Caco-2 (cell line): ENCODE measurements around the gene NSUN6. TPM values are rescaled to one million over a fixed set of nuclear protein-coding genes. Genes with fewer than 3 reads are reported as not detected.

ENCODE experiments used
- BruUV-seq: library from RNA; stranded (reverse); fragments of 400-500 nt; replicated peaks from 2 replicates; lab custom pipeline; 2021; lab: Mats Ljungman, UMichigan
- CTCF ChIA-PET: fragments of 300-600 bp; sonication (Branson Sonifier 250); formaldehyde crosslinking; loops from one replicate; lab custom pipeline; 2022; ENCODE audit warnings: antibody characterized with exemption; lab: Charles Lee
- POLR2A ChIA-PET: fragments of 300-600 bp; sonication (Branson Sonifier 250); formaldehyde crosslinking; loops from one replicate; lab custom pipeline; 2022; ENCODE audit warnings: antibody characterized with exemption; lab: Charles Lee
- DNase-seq, 2 experiments: peaks; one replicate each; pipeline versions ENCODE4 v3.0.0 to v3.0.0-alpha.2; 2020 to 2022
- H3K27me3 ChIP-seq: replicated peaks from 2 replicates; pipeline ENCODE4 v1.6.0; 2011; ENCODE audit warnings: low read length; ENCODE audit not compliant: control insufficient read depth, insufficient read depth
- H3K36me3 ChIP-seq: 2 replicates; pipeline ENCODE4 v1.5.1; 2011; ENCODE audit warnings: low read length; ENCODE audit not compliant: control insufficient read depth, insufficient read depth
- H3K4me1 ChIP-seq: fragments of 250-450 bp; sonication (Bioruptor Pico); 2 replicates; pipeline ENCODE4 v1.5.1; 2020; ENCODE audit warnings: mild to moderate bottlenecking
- H3K4me3 ChIP-seq: 2 replicates; pipeline ENCODE4 v1.5.1; 2011; ENCODE audit warnings: low read depth, mild to moderate bottlenecking, control low read depth, low read length
- H3K9me3 ChIP-seq: fragments of 250-450 bp; sonication (Bioruptor Pico); 2 replicates; pipeline ENCODE4 v1.5.1; 2020; ENCODE audit warnings: mild to moderate bottlenecking, moderate library complexity
- H3K27ac Mint-ChIP-seq: one replicate; pipeline ENCODE4 v1.8.0; 2022; ENCODE audit warnings: mixed read lengths; ENCODE audit not compliant: unreplicated experiment
- H3K27me3 Mint-ChIP-seq: one replicate; pipeline ENCODE4 v1.8.0; 2022; ENCODE audit warnings: mixed read lengths; ENCODE audit not compliant: insufficient read depth, unreplicated experiment
- H3K36me3 Mint-ChIP-seq: one replicate; pipeline ENCODE4 v1.8.0; 2022; ENCODE audit warnings: mild to moderate bottlenecking, mixed read lengths; ENCODE audit not compliant: insufficient read depth, unreplicated experiment
- H3K4me1 Mint-ChIP-seq: one replicate; pipeline ENCODE4 v1.8.0; 2022; ENCODE audit warnings: low read depth, mixed read lengths; ENCODE audit not compliant: unreplicated experiment
- H3K4me3 Mint-ChIP-seq: one replicate; pipeline ENCODE4 v1.8.0; 2022; ENCODE audit warnings: mild to moderate bottlenecking, moderate library complexity, mixed read lengths; ENCODE audit not compliant: unreplicated experiment
- H3K9me3 Mint-ChIP-seq: one replicate; pipeline ENCODE4 v1.8.0; 2022; ENCODE audit warnings: mixed read lengths; ENCODE audit not compliant: unreplicated experiment
- intact Hi-C: fragments of 100-400 bp; cut with micrococcal nuclease; formaldehyde crosslinking; loops from one replicate; pipeline ENCODE4 v1.10.0; 2022; ENCODE audit not compliant: unreplicated experiment
- total RNA-seq: library from RNA; stranded (reverse); gene quantifications from 2 replicates; pipeline ENCODE4 v1.2.3, GENCODE V29; 2022
- TF ChIP-seq, protein P1 (sequence below), 2 experiments: fragments of 200-600 bp in 1 of 2; IDR thresholded peaks; 1 replicate in 1 of 2; 2 replicates in 1 of 2; pipeline versions ENCODE4 v1.5.1 to v1.8.0; 2011 to 2022; ENCODE audit warnings: antibody characterized with exemption in 1 of 2, control low read depth in 1 of 2, inconsistent platforms in 1 of 2, low read depth in 1 of 2, low read length in 1 of 2, mild to moderate bottlenecking in 1 of 2, moderate library complexity in 1 of 2; ENCODE audit not compliant: insufficient read depth in 1 of 2, severe bottlenecking in 1 of 2, unreplicated experiment in 1 of 2

The NSUN6 gene
- total RNA-seq, 1 experiment from 2014 or later: 17.3 TPM

DNA sequence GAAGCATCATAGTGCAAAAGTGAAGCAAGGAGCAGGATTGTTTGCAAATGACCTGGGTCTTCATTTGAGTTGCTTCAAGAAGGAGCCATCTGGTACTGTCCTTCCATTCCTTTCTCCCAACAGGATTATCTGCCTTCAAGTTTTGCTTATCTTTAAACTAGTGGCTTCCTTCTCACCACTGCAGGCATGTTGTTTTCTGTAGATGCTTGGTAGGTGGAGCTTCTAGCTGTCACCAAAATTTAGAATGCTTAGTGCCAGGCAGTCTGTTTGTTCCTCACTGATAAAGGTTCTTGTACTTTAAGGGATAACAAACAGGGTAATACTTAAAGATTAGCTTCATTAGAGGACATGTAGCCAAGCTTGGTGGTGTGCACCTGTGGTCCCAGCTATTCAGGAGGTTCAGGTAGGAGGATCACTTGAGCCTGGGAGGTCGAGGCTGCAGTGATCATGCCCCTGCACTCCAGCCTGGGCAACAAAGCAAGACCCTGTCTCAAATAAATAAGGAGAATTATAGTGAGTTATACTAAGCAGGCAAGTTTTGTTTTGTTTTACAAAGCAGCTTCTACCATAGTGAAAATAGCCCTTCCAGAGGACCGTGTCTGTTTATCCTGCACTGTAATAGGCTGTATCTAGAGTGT lies 13.6 kb upstream of the NSUN6 start:
- Histone ChIP-seq H3K4me3 (no peak overlapping the region), H3K36me3 (peaks cover 3% of the 10 kb centered on the region; the same call in 1 of the 2 replicates), H3K4me1 (peaks cover 56% of the 10 kb centered on the region), H3K9me3 (no peaks in the 10 kb centered on the region), H3K27me3 (no peaks in the 10 kb centered on the region)
- ChIA-PET CTCF (no interaction called here), POLR2A (no interaction called here)
- Mint-ChIP-seq H3K27me3 (no peaks in the 10 kb centered on the region), H3K36me3 (peaks cover 66% of the 10 kb centered on the region), H3K9me3 (no peaks in the 10 kb centered on the region), H3K27ac (peak overlapping the region; percentile 41), H3K4me1 (peaks cover 42% of the 10 kb centered on the region), H3K4me3 (peak overlapping the region; percentile 45)
- no TSS peak for BruUV-seq
- no peak for DNase-seq
- TF ChIP-seq, protein P1, sequence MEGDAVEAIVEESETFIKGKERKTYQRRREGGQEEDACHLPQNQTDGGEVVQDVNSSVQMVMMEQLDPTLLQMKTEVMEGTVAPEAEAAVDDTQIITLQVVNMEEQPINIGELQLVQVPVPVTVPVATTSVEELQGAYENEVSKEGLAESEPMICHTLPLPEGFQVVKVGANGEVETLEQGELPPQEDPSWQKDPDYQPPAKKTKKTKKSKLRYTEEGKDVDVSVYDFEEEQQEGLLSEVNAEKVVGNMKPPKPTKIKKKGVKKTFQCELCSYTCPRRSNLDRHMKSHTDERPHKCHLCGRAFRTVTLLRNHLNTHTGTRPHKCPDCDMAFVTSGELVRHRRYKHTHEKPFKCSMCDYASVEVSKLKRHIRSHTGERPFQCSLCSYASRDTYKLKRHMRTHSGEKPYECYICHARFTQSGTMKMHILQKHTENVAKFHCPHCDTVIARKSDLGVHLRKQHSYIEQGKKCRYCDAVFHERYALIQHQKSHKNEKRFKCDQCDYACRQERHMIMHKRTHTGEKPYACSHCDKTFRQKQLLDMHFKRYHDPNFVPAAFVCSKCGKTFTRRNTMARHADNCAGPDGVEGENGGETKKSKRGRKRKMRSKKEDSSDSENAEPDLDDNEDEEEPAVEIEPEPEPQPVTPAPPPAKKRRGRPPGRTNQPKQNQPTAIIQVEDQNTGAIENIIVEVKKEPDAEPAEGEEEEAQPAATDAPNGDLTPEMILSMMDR (IDR thresholded peaks at IDR 0.05; ENCODE audit: insufficient read depth in 1 of 2, low read depth in 1 of 2, low read length in 1 of 2, severe bottlenecking in 1 of 2, unreplicated experiment in 1 of 2): no peak
- intact Hi-C loops: no loop called here

DNA sequence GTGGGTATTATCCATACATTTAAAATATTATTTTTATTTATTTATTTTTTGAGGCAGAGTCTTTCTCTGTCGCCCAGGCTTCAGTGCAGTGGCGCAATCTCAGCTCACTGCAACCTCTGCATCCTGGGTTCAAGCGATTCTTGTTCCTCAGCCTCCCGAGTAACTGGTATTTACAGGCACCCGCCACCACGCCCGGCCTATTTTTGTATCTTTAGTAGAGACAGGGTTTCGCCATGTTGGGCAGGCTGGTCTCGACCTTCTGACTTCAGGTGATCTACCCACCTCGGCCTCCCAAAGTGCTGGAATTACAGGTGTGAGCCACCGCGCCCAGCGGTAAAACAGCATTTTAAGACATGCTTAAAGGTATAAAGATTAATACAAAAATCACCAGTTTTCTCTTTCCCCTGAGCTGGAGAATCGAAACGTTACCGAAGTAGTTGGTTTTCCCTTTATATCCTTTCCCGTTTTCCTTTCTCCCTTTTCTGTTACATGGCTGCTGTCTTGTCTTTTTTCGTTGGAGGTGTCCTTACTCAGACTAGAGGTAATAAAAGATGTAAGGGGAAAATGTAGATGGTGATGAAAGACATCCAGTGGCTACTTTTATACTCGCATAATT lies 9.5 kb upstream of the NSUN6 start:
- Mint-ChIP-seq H3K36me3 (peaks cover 50% of the 10 kb centered on the region), H3K4me1 (peaks cover 25% of the 10 kb centered on the region), H3K9me3 (no peaks in the 10 kb centered on the region), H3K4me3 (peak overlapping the region; percentile 98), H3K27me3 (no peaks in the 10 kb centered on the region), H3K27ac (no peak overlapping the region)
- peaks cover 39% of the 10 kb centered on the region for H3K4me1 ChIP-seq
- ChIA-PET POLR2A (no interaction called here), CTCF (no interaction called here)
- TF ChIP-seq, protein P1 (IDR thresholded peaks at IDR 0.05; ENCODE audit: insufficient read depth in 1 of 2, low read depth in 1 of 2, low read length in 1 of 2, severe bottlenecking in 1 of 2, unreplicated experiment in 1 of 2): no peak
- H3K36me3 ChIP-seq: no peaks in the 10 kb centered on the region; the same call in 1 of the 2 replicates
- DNase-seq: no peak
- intact Hi-C loops: no loop called here
- BruUV-seq: no TSS peak
- H3K4me3 ChIP-seq: peak overlapping the region; percentile 82
- H3K27me3 ChIP-seq: no peaks in the 10 kb centered on the region
- H3K9me3 ChIP-seq: no peaks in the 10 kb centered on the region

DNA sequence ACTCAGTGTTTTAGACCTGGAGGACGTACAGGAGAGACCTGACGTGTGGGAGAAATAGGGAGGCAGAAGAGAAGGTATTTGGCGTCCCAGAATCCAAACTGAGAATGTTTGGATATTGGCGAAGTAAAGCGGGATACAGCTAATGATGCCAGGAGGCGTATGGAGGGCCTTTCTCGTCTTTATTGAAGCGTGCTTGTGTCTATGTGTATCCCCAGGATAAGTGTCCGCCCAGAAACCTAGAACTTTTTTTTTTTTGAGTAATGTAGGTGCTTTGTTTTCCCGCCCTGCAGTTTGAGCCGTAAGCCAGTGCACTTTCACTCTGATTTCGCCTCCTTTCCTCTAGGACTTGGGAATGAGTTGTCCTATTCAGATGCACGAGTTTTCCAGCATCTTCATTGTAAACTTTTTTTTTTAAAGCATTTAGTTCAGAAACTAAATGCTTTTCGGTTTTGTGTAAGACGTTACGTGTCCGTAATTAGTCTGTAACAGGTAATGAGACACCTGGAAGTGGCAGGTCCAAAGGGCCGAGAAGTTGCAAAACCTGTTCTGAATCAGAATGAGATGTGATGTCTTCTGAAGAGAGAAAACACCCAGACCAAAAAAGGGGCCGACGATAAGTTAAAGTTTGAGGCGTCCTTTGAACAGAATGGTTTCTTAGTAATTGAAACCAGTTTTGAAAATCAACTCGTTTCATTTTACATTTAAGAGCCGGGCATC lies 8.6 kb upstream of the NSUN6 start:
- Histone ChIP-seq H3K36me3 (no peaks in the 10 kb centered on the region; the same call in 1 of the 2 replicates), H3K4me1 (peaks cover 30% of the 10 kb centered on the region), H3K27me3 (no peaks in the 10 kb centered on the region), H3K9me3 (no peaks in the 10 kb centered on the region), H3K4me3 (peak overlapping the region; percentile 82)
- H3K9me3 Mint-ChIP-seq: no peaks in the 10 kb centered on the region
- ChIA-PET CTCF (no interaction called here), POLR2A (interaction anchor here (0.6 kb wide), 1 partner anchor 11 kb away, joined by 3 read pairs; no protein-coding TSS in a partner anchor)
- TF ChIP-seq, protein P1 (IDR thresholded peaks at IDR 0.05; ENCODE audit: insufficient read depth in 1 of 2, low read depth in 1 of 2, low read length in 1 of 2, severe bottlenecking in 1 of 2, unreplicated experiment in 1 of 2): no peak
- H3K4me1 Mint-ChIP-seq: peaks cover 15% of the 10 kb centered on the region
- peak overlapping the region; percentile 98 for H3K4me3 Mint-ChIP-seq
- BruUV-seq: TSS peak; percentile 38
- peak overlapping the region; percentile 98 for H3K27ac Mint-ChIP-seq
- peak; percentile 78 to 79 for DNase-seq
- no peaks in the 10 kb centered on the region for H3K27me3 Mint-ChIP-seq
- peaks cover 49% of the 10 kb centered on the region for H3K36me3 Mint-ChIP-seq
- intact Hi-C loops: loop anchor here (1.0 kb wide), 5 partner anchors 8 to 50 kb away; partner anchors contain the start of gene NSUN6
